H9 (cell line): ENCODE measurements around the gene CTDSPL. TPM values are rescaled to one million over a fixed set of nuclear protein-coding genes. Genes with fewer than 3 reads are reported as not detected.
"Not testable (repeated sequence)": the region's sequence is repeated elsewhere in the genome, so short reads cannot be mapped to it uniquely, and the experiment has no call there.

ENCODE experiments used
- DNase-seq: peaks from one replicate; pipeline ENCODE4 v3.0.0-alpha.2; 2017
- H2AFZ ChIP-seq: one replicate; pipeline ENCODE4 v1.6.1; 2013; ENCODE audit warnings: mild to moderate bottlenecking, low read length, control low read depth, moderate library complexity
- H2AK5ac ChIP-seq: 2 replicates; pipeline ENCODE4 v1.6.1; 2013; ENCODE audit warnings: low read length, control low read depth, mixed read lengths; ENCODE audit not compliant: insufficient read length
- H2BK120ac ChIP-seq: one replicate; pipeline ENCODE4 v1.6.1; 2013; ENCODE audit warnings: low read depth, mild to moderate bottlenecking, low read length, control low read depth, inconsistent platforms; ENCODE audit not compliant: poor library complexity, severe bottlenecking
- H2BK12ac ChIP-seq: 2 replicates; pipeline ENCODE4 v1.6.1; 2013; ENCODE audit warnings: low read length, control low read depth, mixed read lengths, low read depth; ENCODE audit not compliant: insufficient read length
- H2BK15ac ChIP-seq: 2 replicates; pipeline ENCODE4 v1.6.1; 2013; ENCODE audit warnings: low read depth, low read length, control low read depth
- H2BK20ac ChIP-seq: one replicate; pipeline ENCODE4 v1.6.1; 2013; ENCODE audit warnings: low read depth, mild to moderate bottlenecking, low read length, control low read depth, inconsistent platforms; ENCODE audit not compliant: poor library complexity, severe bottlenecking
- H2BK5ac ChIP-seq: 2 replicates; pipeline ENCODE4 v1.6.1; 2013; ENCODE audit warnings: low read length, control low read depth, mixed read lengths; ENCODE audit not compliant: insufficient read length
- H3K14ac ChIP-seq: 2 replicates; pipeline ENCODE4 v1.6.1; 2013; ENCODE audit warnings: low read length, control low read depth; ENCODE audit not compliant: insufficient read depth
- H3K18ac ChIP-seq: 2 replicates; pipeline ENCODE4 v1.6.1; 2013; ENCODE audit warnings: low read depth, mild to moderate bottlenecking, mixed read lengths, low read length, control low read depth; ENCODE audit not compliant: insufficient read length
- H3K23ac ChIP-seq: 2 replicates; pipeline ENCODE4 v1.6.1; 2013; ENCODE audit warnings: low read length, control low read depth, mixed read lengths, low read depth; ENCODE audit not compliant: insufficient read length
- H3K23me2 ChIP-seq: 2 replicates; pipeline ENCODE4 v1.6.1; 2013; ENCODE audit warnings: low read depth, mild to moderate bottlenecking, mixed read lengths, low read length, control low read depth; ENCODE audit not compliant: insufficient read length, poor library complexity, severe bottlenecking
- H3K27ac ChIP-seq: 2 replicates; pipeline ENCODE4 v1.5.1; 2013; ENCODE audit warnings: low read length, control low read depth, mixed read lengths, low read depth; ENCODE audit not compliant: insufficient read length
- H3K27me3 ChIP-seq: 2 replicates; pipeline ENCODE4 v1.6.1; 2013; ENCODE audit warnings: low read length, control low read depth, inconsistent platforms; ENCODE audit not compliant: insufficient read depth
- H3K4ac ChIP-seq: 2 replicates; pipeline ENCODE4 v1.6.1; 2013; ENCODE audit warnings: low read depth, mild to moderate bottlenecking, control low read depth, inconsistent platforms, low read length, moderate library complexity
- H3K4me1 ChIP-seq: 2 replicates; pipeline ENCODE4 v1.6.1; 2013; ENCODE audit warnings: low read length, control low read depth, inconsistent platforms; ENCODE audit not compliant: insufficient read depth
- H3K4me2 ChIP-seq: 2 replicates; pipeline ENCODE4 v1.6.1; 2013; ENCODE audit warnings: low read length, control low read depth, mixed read lengths; ENCODE audit not compliant: insufficient read length, insufficient read depth
- H3K56ac ChIP-seq: 2 replicates; pipeline ENCODE4 v1.6.1; 2013; ENCODE audit warnings: low read depth, mild to moderate bottlenecking, mixed read lengths, low read length, control low read depth; ENCODE audit not compliant: insufficient read length
- H3K79me1 ChIP-seq: 2 replicates; pipeline ENCODE4 v1.6.1; 2013; ENCODE audit warnings: low read depth, mild to moderate bottlenecking, moderate library complexity, low read length, control low read depth, inconsistent platforms; ENCODE audit not compliant: insufficient read depth, poor library complexity, severe bottlenecking
- H3K79me2 ChIP-seq: 2 replicates; pipeline ENCODE4 v1.6.1; 2013; ENCODE audit warnings: low read length, control low read depth, inconsistent platforms; ENCODE audit not compliant: insufficient read depth
- H3K9ac ChIP-seq: 2 replicates; pipeline ENCODE4 v1.6.1; 2013; ENCODE audit warnings: low read length, control low read depth, mixed read lengths; ENCODE audit not compliant: insufficient read length; ENCODE audit errors: extremely low read depth
- H3K9me3 ChIP-seq: one replicate; pipeline ENCODE4 v1.6.1; 2013; ENCODE audit warnings: low read depth, low read length, inconsistent platforms; ENCODE audit not compliant: control insufficient read depth
- H3T11ph ChIP-seq: one replicate; pipeline ENCODE4 v1.6.1; 2013; ENCODE audit warnings: mild to moderate bottlenecking, low read length, control low read depth, inconsistent platforms
- H4K20me1 ChIP-seq: one replicate; pipeline ENCODE4 v1.6.1; 2013; ENCODE audit not compliant: control insufficient read depth, insufficient read length, insufficient read depth
- H4K5ac ChIP-seq: 2 replicates; pipeline ENCODE4 v1.6.1; 2013; ENCODE audit warnings: low read depth, mild to moderate bottlenecking, mixed read lengths, low read length, control low read depth; ENCODE audit not compliant: insufficient read length
- H4K8ac ChIP-seq: replicated peaks from 2 replicates; pipeline ENCODE4 v1.6.1; 2013; ENCODE audit warnings: low read length, control low read depth, mixed read lengths, low read depth; ENCODE audit not compliant: insufficient read length
- H4K91ac ChIP-seq: 2 replicates; pipeline ENCODE4 v1.6.1; 2013; ENCODE audit warnings: low read depth, mild to moderate bottlenecking, moderate library complexity, mixed read lengths, low read length, control low read depth; ENCODE audit not compliant: insufficient read length
- H3K27ac Mint-ChIP-seq, 3 experiments: 2 replicates in 2 of 3; 3 replicates in 1 of 3; pipeline ENCODE4 v1.8.0; 2020 to 2021; ENCODE audit warnings: mixed read lengths in 3 of 3, mild to moderate bottlenecking in 1 of 3, moderate library complexity in 1 of 3
- H3K27me3 Mint-ChIP-seq: 2 replicates; pipeline ENCODE4 v1.8.0; 2021; ENCODE audit warnings: low read depth, mild to moderate bottlenecking, moderate library complexity, mixed read lengths
- H3K36me3 Mint-ChIP-seq, 3 experiments: 2 replicates in 2 of 3; 3 replicates in 1 of 3; pipeline ENCODE4 v1.8.0; 2020 to 2021; ENCODE audit warnings: low read depth in 3 of 3, mixed read lengths in 3 of 3; ENCODE audit not compliant: insufficient read depth in 1 of 3
- H3K4me1 Mint-ChIP-seq, 2 experiments: 2 replicates each; pipeline ENCODE4 v1.8.0; 2020; ENCODE audit warnings: mixed read lengths in 2 of 2
- H3K4me3 Mint-ChIP-seq, 2 experiments: 2 replicates in 1 of 2; 3 replicates in 1 of 2; pipeline ENCODE4 v1.8.0; 2020 to 2021; ENCODE audit warnings: mild to moderate bottlenecking in 2 of 2, mixed read lengths in 2 of 2, moderate library complexity in 1 of 2
- H3K9me3 Mint-ChIP-seq, 2 experiments: 2 replicates in 1 of 2; 3 replicates in 1 of 2; pipeline ENCODE4 v1.8.0; 2020; ENCODE audit warnings: mild to moderate bottlenecking in 2 of 2, mixed read lengths in 2 of 2, moderate library complexity in 1 of 2
- WGBS: extraction: QIAGEN DNeasy Blood & Tissue Kit; methylation state at CpG from one replicate; pipeline ENCODE4 v1.1.7; 2013; ENCODE audit warnings: missing lambda C conversion rate, low lambda C conversion rate, mixed read lengths; ENCODE audit not compliant: insufficient read length; ENCODE audit errors: extremely low coverage; 5-methylcytosine and 5-hydroxymethylcytosine counted together
- total RNA-seq: library from RNA; stranded (reverse); gene quantifications from 2 replicates; pipeline ENCODE4 v1.2.1, GENCODE V29; 2021
- TF ChIP-seq, protein P1 (sequence below): fragments of 200-600 bp; sonication (generic); conservative IDR thresholded peaks from 3 replicates; pipeline ENCODE4 v1.8.0; 2021; ENCODE audit warnings: antibody characterized with exemption, mild to moderate bottlenecking

CTDSPL gene
- total RNA-seq, 1 experiment from 2014 or later, result 20.8 TPM

- Histone ChIP-seq H2BK20ac (no peak overlapping the region), H3K79me2 (no peaks in the 10 kb centered on the region), H3K9ac (no peak overlapping the region), H2AFZ (no peak overlapping the region), H4K91ac (no peak overlapping the region), H3K4me2 (no peak overlapping the region), H3K27me3 (no peaks in the 10 kb centered on the region), H3K18ac (no peak overlapping the region), H2BK120ac (no peak overlapping the region), H3K14ac (no peak overlapping the region), H3K23ac (no peak overlapping the region), H3K27ac (no peak overlapping the region), H3K4me1 (no peaks in the 10 kb centered on the region), H2BK5ac (no peak overlapping the region), H3K79me1 (no peaks in the 10 kb centered on the region), H3K23me2 (no peaks in the 10 kb centered on the region), H4K5ac (no peak overlapping the region), H3K4ac (no peak overlapping the region), H3T11ph (no peak overlapping the region), H4K20me1 (no peaks in the 10 kb centered on the region), H4K8ac (no peak overlapping the region), H3K56ac (no peak overlapping the region), H2BK15ac (no peak overlapping the region), H3K9me3 (no peaks in the 10 kb centered on the region), H2BK12ac (no peak overlapping the region), H2AK5ac (no peak overlapping the region)
- H3K9me3 Mint-ChIP-seq, result no peaks in the 10 kb centered on the region
- no peak for DNase-seq
- TF ChIP-seq, protein P1, sequence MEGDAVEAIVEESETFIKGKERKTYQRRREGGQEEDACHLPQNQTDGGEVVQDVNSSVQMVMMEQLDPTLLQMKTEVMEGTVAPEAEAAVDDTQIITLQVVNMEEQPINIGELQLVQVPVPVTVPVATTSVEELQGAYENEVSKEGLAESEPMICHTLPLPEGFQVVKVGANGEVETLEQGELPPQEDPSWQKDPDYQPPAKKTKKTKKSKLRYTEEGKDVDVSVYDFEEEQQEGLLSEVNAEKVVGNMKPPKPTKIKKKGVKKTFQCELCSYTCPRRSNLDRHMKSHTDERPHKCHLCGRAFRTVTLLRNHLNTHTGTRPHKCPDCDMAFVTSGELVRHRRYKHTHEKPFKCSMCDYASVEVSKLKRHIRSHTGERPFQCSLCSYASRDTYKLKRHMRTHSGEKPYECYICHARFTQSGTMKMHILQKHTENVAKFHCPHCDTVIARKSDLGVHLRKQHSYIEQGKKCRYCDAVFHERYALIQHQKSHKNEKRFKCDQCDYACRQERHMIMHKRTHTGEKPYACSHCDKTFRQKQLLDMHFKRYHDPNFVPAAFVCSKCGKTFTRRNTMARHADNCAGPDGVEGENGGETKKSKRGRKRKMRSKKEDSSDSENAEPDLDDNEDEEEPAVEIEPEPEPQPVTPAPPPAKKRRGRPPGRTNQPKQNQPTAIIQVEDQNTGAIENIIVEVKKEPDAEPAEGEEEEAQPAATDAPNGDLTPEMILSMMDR, result no peak
- H3K4me1 Mint-ChIP-seq, result peaks cover 2 to 17% of the 10 kb centered on the region in 2 experiments; a peak in 2 of 4 replicates
- H3K27me3 Mint-ChIP-seq, result peaks cover 7% of the 10 kb centered on the region
- H3K36me3 Mint-ChIP-seq, result peaks cover 0 to 3% (median 0%) of the 10 kb centered on the region in 3 experiments; a peak in 2 of 7 replicates
- no peak overlapping the region; a peak in 1 of 5 replicates for H3K4me3 Mint-ChIP-seq
- H3K27ac Mint-ChIP-seq, result no peak overlapping the region
- no CpG with 5 or more reads among the region's 7 CpGs for WGBS
These were observed 126.1 kb downstream of the CTDSPL start for GRCh38 chr3:37987751-37988179.

DNA sequence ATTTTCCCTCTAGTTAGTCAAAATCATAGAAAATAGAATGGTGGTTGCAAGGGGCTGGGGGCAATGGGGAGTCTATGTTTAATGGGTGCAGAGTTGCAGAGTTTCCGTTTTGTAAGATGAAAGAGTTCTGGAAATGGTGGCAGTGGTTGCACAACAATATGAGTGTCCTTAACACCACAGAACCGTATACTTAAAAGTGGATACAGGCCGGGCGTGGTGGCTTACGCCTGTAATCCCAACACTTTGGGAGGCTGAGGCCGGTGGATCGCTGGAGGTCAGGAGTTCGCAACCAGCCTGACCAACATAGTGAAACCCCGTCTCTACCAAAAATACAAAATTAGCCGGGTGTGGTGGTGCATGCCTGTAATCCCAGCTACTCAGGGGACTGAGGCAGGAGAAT, 126.7 kb downstream of the CTDSPL start:
- H3K4me1 Mint-ChIP-seq, result peaks cover 3 to 21% of the 10 kb centered on the region in 2 experiments; a peak in 3 of 4 replicates
- H3K18ac ChIP-seq, result not testable (repeated sequence)

More for the DNA sequence above, 126.7 kb downstream of the CTDSPL start:
- H3K14ac ChIP-seq, H2AK5ac ChIP-seq, H3K79me2 ChIP-seq, H3K9me3 ChIP-seq, DNase-seq, H3K4me3 Mint-ChIP-seq, H2BK15ac ChIP-seq, H3K4ac ChIP-seq, H3K27me3 Mint-ChIP-seq, H3K4me1 ChIP-seq, H2BK12ac ChIP-seq, H3K9me3 Mint-ChIP-seq, H3K23me2 ChIP-seq, H2BK120ac ChIP-seq, H4K8ac ChIP-seq, H3T11ph ChIP-seq, H2BK5ac ChIP-seq, H4K91ac ChIP-seq, H3K79me1 ChIP-seq, H3K36me3 Mint-ChIP-seq, H3K9ac ChIP-seq, H2AFZ ChIP-seq, H2BK20ac ChIP-seq, H4K5ac ChIP-seq, H4K20me1 ChIP-seq, H3K4me2 ChIP-seq, H3K27ac ChIP-seq, H3K27me3 ChIP-seq, H3K27ac Mint-ChIP-seq, H3K23ac ChIP-seq, H3K56ac ChIP-seq: not testable (repeated sequence)
- WGBS, result no CpG with 5 or more reads among the region's 10 CpGs
